CD4-positive, alpha-beta T cell treated with Interleukin-4 for 4 hours (primary cell): Measurements from ENCODE around the gene PAWR.

Source experiments
- DNase-seq: peaks from one replicate; pipeline ENCODE4 v3.0.0-alpha.2; 2020

PAWR gene

GRCh38 chr12:79690638-79691510, at the start of gene PAWR:
TSS of gene PAWR (minus strand) at chr12:79690964. CDS start at chr12:79690244, 720 bp downstream.
- no peak for DNase-seq

DNA sequence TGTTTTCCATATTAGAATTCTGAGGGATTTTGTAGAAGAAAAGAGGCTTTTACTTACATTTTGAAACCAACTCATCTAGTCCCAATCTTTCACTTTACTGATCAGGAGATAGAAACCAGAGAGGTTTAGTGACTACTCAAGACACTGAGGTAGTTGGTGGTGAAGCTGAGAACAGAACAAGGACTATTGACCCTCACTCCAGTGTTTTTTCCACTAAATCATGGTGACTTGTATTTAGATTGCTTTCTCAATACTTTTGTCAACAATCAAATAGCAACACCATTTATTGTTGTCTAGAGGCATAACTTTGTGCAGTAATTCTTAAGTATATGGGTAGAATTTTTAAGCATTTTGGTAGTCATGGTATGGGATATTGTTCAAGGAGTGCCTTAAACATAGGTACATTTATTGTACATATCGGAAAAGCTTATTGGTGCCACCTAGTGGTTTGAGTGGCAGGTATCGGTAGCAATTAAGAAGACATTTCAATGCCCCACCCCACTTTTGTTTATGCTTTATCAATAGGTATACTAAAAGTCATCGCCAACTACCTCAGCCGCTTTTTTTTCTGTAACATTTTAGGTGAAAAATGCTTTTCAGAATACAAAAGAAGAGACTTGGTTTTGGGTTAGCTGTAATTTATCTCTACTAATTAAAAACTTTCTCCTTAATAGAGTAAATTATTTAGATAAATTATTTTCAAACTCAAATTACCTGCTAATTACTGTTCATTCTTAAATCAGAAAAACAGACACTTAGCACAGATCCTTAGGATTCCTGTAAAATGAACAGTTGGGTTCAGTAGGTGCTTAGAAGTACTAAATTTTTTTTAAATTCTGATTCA, 47.3 kb upstream of the PAWR start:
- peak; percentile 37 for DNase-seq

DNA sequence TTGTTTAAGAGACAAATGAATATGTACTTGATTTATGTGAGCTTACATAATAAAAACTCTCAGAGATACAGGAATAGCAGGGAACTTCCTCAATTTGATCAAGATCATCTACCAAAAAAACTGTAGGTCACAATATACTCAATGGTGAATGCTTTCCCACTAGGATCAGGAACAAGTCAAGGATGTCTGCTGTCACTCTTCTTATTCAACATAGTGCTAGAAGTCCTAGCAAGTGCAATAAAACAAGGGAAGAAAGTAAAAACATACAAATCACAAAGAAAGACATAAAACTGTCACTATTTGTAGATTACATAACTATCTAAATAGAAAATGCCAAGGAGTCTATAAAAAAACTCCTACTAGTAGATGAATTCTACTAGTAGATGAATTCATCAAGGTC, 41.9 kb upstream of the PAWR start:
- no peak for DNase-seq

- no peak for DNase-seq
These were observed 35.2 kb upstream of the PAWR start for GRCh38 chr12:79725987-79726386.

DNA sequence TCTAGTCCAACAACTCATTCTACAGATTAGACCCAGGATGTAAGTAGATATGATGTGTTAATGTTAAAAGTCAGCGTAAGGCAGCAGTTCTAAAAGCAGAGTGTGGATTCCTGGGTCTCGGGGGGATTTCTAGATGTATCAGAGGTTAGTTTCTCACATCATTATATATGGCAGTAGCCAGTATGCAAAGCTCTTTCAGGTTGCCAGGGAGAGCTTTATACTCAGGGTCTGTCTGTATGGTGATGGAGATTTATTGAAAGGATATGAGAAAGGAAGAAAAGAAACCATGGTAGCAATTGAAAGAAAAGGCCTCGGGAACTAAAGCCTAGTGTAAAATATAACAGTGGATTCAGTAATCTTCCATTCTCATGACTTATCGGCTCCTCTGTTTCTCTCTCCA, 26.2 kb upstream of the PAWR start:
- DNase-seq = no peak

GRCh38 chr12:79715308-79715707, 24.5 kb upstream of the PAWR start:
- no peak for DNase-seq

DNA sequence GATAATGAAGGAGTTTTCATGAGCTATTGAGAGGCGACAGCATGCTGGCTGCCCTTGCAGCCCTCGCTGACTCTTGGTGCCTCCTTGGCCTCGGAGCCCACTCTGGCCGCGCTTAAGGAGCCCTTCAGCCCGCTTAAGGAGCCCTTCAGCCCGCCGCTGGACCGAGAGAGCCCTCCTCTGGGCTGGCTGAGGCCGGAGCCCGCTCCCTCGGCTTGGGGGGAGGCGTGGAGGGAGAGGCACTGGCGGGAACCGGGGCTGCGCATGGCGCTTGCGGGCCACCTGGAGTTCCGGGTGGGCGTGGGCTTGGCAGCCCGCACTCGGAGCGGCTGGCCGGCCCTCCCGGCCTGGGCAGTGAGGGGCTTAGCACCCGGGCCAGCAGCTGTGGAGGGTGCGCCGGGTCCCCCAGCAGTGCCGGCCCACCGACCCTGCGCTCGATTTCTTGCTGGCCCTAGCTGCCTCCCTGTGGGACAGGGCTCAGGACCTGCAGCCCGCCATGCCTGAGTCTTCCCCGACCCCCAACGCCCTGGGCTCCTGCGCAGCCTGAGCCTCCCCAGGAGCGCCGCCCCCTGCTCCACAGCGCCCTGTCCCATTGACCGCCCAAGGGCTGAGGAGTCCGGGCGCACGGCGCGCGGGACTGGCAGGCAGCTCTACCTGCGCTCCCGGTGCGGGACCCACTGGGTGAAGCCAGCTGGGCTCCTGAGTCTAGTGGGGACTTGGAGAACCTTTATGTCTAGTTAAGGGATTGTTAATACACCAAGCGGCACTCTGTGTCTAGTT, 20.1 kb upstream of the PAWR start:
- no peak for DNase-seq

DNA sequence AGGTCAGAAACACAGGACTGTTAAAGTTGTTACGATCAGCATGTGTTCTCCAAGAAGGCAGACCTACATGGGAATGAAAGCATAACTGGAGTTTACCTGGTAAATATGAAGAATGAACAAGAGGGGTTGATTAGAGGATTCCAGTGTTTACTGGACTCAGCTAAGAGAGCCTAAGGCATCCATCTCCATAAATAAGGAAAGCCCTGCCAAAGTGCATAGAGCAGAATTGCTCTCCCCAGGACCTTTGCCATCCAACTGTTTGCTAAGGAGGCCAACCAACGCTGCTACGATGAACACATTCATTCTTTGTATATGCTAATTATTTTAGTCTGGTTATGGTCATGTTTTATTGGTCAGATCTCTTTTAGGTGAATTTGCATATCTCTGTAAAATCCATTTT, 17.1 kb upstream of the PAWR start:
- DNase-seq = no peak

DNA sequence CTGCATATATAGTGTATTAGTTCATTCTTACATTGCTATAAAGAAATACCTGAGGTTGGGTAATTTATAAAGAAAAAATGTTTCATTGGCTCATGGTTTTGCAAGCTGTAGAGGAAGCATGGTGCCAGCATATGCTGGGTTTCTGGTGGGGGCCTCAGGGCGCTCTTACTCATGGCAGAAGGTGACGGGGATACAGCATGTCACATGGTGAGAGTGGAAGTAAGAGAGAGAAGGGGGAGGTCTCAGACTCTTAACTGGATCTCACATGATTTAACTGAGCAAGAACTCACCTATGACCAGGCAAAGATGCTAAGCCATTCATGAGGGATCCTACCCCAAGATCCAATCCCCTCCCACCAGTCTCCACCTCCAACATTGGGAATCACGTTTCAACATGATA, 15.9 kb upstream of the PAWR start:
- no peak for DNase-seq

DNA sequence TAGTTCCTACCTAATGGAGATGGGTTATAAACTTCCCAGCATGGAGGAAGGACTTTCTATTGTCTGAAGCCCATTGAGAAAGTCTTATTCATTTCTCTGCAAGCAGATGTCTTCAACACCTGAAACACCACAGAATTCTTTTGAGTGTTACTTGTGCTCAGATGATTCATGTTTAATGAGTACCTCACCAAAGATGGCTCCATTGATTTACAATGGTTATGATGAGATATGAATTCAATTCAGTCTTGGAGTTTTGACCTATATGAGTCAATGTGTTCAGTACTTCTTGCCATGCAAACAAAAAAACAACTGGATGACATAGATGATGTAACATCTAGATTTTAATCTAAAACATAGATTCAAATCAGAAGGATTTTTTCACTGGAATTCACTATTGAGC, 15.4 kb upstream of the PAWR start:
- DNase-seq = no peak

GRCh38 chr12:79698966-79699365, 8.2 kb upstream of the PAWR start:
- DNase-seq = no peak

GRCh38 chr12:79696416-79696815, 5.7 kb upstream of the PAWR start:
- no peak for DNase-seq

GRCh38 chr12:79692860-79693577, 2.3 kb upstream of the PAWR start:
- DNase-seq = no peak

DNA sequence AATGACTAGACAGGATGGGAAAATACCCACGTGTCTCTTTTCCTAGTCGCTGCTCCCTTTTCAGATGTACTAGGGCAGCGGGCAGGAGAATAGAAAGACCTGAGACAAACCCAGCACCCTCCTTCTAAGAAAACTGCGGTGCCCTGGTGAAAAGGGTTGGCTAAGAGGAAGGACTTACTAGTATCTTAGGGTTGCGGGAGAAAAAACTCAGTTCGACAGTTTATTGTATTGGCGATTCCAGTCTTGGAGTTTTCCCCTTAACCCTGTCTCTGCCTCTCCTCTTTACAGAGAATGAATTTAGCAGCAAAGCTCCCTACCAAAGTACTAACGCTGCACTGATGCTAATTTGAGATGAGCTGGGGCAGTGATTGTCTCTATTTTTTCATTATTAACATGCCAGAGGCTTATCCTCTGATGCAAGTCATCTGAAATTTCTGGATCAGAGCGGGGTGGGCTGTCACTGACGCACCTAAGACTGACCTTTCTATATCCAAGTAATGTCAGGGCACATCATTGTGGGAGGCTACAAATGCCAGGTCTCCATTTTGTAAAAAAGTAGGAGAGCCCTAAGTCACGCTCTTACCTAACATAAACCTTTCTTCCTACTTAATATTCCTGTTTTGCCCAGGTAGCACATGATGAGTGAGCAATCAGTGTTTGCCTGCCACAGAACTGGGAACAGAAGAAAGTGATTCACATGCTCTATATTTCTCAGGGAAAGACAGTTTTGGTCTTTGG, 916 bp upstream of the PAWR start:
- DNase-seq = no peak

DNA sequence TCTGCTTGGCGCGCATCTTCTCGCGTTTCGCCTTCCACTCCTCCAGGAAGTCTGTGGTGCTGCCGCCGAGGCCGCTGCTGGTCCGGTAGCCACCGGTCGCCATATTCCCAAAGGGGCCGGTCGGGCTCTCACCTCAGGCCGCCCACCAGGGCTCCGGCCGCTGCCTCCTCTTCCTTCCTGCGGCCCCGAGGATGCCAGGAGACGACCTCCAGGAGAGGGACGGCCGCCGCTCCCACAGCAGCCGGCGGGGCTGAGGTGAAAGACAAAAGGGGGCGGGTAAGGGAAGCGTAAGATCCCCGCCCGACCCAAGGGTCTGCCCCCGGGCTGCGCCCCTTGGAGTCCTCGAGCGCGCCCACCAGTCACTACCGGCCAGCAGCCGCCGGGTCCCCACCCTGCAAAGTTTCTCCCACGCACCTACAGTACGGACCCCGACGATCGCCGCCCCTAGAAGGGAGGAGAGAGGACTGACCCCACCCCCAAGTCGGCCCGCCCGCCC, 574 bp downstream of the PAWR start:
- no peak for DNase-seq

DNA sequence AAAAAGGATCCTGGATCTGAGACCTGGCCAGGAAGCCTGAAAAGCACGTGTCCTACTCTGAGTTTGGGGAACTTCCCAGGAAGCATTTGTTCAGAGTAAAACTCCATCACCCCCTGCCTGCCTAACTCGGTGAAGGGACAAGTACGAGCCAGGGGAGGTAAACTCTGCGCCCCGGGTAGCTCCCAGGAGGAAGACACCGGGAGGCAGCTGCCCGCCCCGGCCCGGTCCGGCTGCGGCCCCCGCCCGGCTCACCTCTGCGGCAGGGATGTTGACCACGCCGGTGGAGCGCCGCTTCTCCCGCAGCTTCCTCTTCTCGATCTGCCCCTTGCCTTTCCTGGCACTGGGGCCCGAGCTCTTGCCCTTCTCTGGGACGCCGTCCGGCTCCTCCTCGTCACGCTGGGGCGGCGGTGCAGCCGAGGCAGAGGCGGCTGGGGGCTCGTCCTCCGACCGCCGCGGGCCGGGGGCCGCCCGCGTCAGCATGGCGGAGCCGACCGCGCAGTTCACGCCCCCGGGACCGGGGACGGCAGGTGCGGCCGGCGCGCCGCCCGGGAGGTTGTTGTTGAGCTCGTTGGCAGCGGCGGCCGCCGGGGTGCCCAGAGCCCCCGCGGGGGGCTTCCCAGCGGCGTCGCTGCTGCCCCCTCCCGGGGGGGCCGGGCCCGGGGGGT, 1.2 kb downstream of the PAWR start:
- no peak for DNase-seq

- no peak for DNase-seq
These were observed 1.7 kb downstream of the PAWR start for GRCh38 chr12:79689061-79689476.

- DNase-seq = no peak
These were observed 2.2 kb downstream of the PAWR start for GRCh38 chr12:79688376-79689060.

DNA sequence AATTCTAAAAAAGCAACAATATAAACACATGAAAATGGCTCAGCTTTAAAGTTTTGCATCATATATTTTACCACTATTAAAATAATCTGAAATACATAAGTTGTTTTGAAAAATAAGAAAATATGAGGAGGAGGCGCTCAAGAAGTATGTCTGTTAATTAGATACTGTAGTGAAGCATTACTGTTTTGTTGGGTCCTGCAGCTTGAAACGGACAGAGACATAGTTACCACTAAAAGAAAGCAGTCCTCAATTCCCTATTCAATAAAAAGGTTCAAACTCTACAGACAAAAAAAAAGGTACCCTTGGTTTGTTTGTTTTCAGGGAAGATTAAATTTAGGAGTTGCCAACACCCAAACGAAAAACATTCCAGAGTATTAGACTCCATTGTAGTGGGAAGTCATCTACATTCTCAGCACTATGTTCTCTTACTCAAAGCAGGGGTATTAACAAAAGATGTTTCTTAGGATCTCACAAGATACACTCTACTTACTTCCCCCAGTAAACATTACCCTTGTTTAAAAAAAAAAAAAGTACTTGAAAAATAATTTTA, 3.0 kb downstream of the PAWR start:
- no peak for DNase-seq

DNA sequence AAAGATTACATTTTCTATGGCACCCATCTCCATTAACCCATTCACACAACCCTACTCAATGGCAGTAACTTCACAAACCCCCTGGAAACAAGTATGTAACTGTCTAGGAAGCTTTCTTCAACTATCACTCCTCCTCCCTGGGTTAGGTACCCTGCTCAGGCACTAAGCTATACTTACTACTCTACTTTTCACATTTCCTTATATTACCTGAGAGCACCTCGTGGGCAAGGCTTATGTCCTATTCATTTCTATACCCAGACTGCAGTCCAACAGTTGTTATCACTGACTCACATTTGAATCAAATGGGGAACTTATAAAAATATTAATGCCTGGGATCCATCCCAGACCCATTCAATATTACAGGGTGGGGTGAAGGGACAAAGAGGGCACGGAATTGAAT, 4.6 kb downstream of the PAWR start:
- DNase-seq = no peak
